HG03442 (cell line): ENCODE data around the gene DNM1L.
"Not testable (repeated sequence)": the region's sequence is repeated elsewhere in the genome, so short reads cannot be mapped to it uniquely, and the experiment has no call there.

Experiments
- ATAC-seq: cut with Tn5 transposase; IDR thresholded peaks from one replicate; pipeline ENCODE4 v1.9.1; 2021; ENCODE audit warnings: mild to moderate bottlenecking, moderate library complexity; ENCODE audit not compliant: unreplicated experiment

Gene DNM1L

GRCh38 chr12:32695787-32696186, 16.7 kb downstream of the DNM1L start:
- no peak for ATAC-seq

- no peak for ATAC-seq
These were observed 18.3 kb downstream of the DNM1L start for GRCh38 chr12:32697445-32697844.

GRCh38 chr12:32698285-32698684, 19.2 kb downstream of the DNM1L start:
- no peak for ATAC-seq

GRCh38 chr12:32699437-32699836, 20.3 kb downstream of the DNM1L start:
- not testable (repeated sequence) for ATAC-seq

- no peak for ATAC-seq
These were observed 23.4 kb downstream of the DNM1L start for GRCh38 chr12:32702473-32702872.

GRCh38 chr12:32702946-32703345, 23.8 kb downstream of the DNM1L start:
- no peak for ATAC-seq

GRCh38 chr12:32705783-32706182, 26.7 kb downstream of the DNM1L start:
- no peak for ATAC-seq

- no peak for ATAC-seq
These were observed 27.4 kb downstream of the DNM1L start for GRCh38 chr12:32706335-32707024.

- ATAC-seq = no peak
These were observed 29.8 kb downstream of the DNM1L start for GRCh38 chr12:32708926-32709325.

- ATAC-seq = no peak
These were observed 35.7 kb downstream of the DNM1L start for GRCh38 chr12:32714772-32715171.

GRCh38 chr12:32718926-32719325, 39.8 kb downstream of the DNM1L start:
- ATAC-seq = no peak

GRCh38 chr12:32725308-32725707, 46.2 kb downstream of the DNM1L start:
- ATAC-seq = not testable (repeated sequence)

GRCh38 chr12:32726286-32726685, 47.2 kb downstream of the DNM1L start:
- ATAC-seq = no peak

GRCh38 chr12:32727237-32727636, 48.1 kb downstream of the DNM1L start:
- ATAC-seq = no peak

GRCh38 chr12:32734952-32735351, 55.9 kb downstream of the DNM1L start:
- ATAC-seq = no peak

GRCh38 chr12:32736445-32736844, 57.3 kb downstream of the DNM1L start:
- no peak for ATAC-seq

- ATAC-seq = no peak
These were observed 58.6 kb downstream of the DNM1L start for GRCh38 chr12:32737715-32738114.

GRCh38 chr12:32739279-32739678, 60.2 kb downstream of the DNM1L start:
- no peak for ATAC-seq

GRCh38 chr12:32742133-32742532, 63.0 kb downstream of the DNM1L start:
- ATAC-seq = no peak

- no peak for ATAC-seq
These were observed 64.2 kb downstream of the DNM1L start for GRCh38 chr12:32743264-32743663.

GRCh38 chr12:32753605-32754004, 74.5 kb downstream of the DNM1L start:
- ATAC-seq = no peak

GRCh38 chr12:32754111-32754510, 75.0 kb downstream of the DNM1L start:
- ATAC-seq = no peak

- peak; percentile 75 for ATAC-seq
These were observed 76.1 kb downstream of the DNM1L start for GRCh38 chr12:32755051-32755653.
